HEK293 (cell line): Measurements from ENCODE around the gene KRI1.

Experiments used
- CTCF ChIA-PET: fragments of 350-600 bp; formaldehyde crosslinking; extraction: SDS; loops from one replicate; lab custom pipeline; 2021; ENCODE audit warnings: antibody characterized with exemption; lab: Yijun Ruan, JAX
- POLR2A ChIA-PET: fragments of 300-600 bp; formaldehyde crosslinking; extraction: SDS; loops from one replicate; lab custom pipeline; 2020; ENCODE audit warnings: antibody characterized with exemption, inconsistent platforms; lab: Yijun Ruan, JAX
- H3K27ac ChIP-seq: fragments of 200-500 bp; sonication (Bioruptor generic); 2 replicates; pipeline ENCODE4 v1.5.1; 2014; ENCODE audit warnings: low read depth, low read length, control low read depth, inconsistent platforms; ENCODE audit errors: extremely low read depth
- H3K36me3 ChIP-seq, 2 experiments: fragments of 200-500 bp in 1 of 2; sonication (Bioruptor generic) in 1 of 2; 1 replicate in 1 of 2; 2 replicates in 1 of 2; pipeline ENCODE4 v1.5.1; 2014 to 2017; ENCODE audit warnings: inconsistent platforms in 2 of 2, low read length in 2 of 2; ENCODE audit not compliant: control insufficient read depth in 2 of 2, insufficient read depth in 1 of 2
- H3K4me1 ChIP-seq: fragments of 200-500 bp; sonication (Bioruptor generic); 2 replicates; pipeline ENCODE4 v1.5.1; 2014; ENCODE audit warnings: mild to moderate bottlenecking, low read length, inconsistent platforms; ENCODE audit not compliant: control insufficient read depth, insufficient read depth
- H3K4me3 ChIP-seq: 2 replicates; pipeline ENCODE4 v1.5.1; 2011; ENCODE audit warnings: low read depth, mild to moderate bottlenecking, control low read depth, low read length, moderate library complexity
- H3K9me3 ChIP-seq: fragments of 200-500 bp; sonication (Bioruptor generic); 2 replicates; pipeline ENCODE4 v1.5.1; 2014; ENCODE audit warnings: low read depth, low read length, inconsistent platforms; ENCODE audit not compliant: control insufficient read depth, insufficient read depth
- ELK4 ChIP-seq: IDR thresholded peaks from 2 replicates; pipeline ENCODE4 v1.6.1; 2011; ENCODE audit warnings: mild to moderate bottlenecking, low read depth, low read length, borderline replicate concordance
- INSM2 ChIP-seq: fragments of 450-650 bp; formaldehyde crosslinking; IDR thresholded peaks from 2 replicates; pipeline ENCODE4 v1.5.1; 2016; ENCODE audit warnings: missing biosample characterization, missing genetic modification characterization
- YY1 ChIP-seq: fragments of 450-650 bp; formaldehyde crosslinking; IDR thresholded peaks from 2 replicates; pipeline ENCODE4 v1.5.1; 2018; ENCODE audit warnings: missing biosample characterization, missing genetic modification characterization
- ZNF146 ChIP-seq: fragments of 450-650 bp; formaldehyde crosslinking; IDR thresholded peaks from 2 replicates; pipeline ENCODE4 v1.5.1; 2016; ENCODE audit warnings: missing biosample characterization, missing genetic modification characterization
- ZNF777 ChIP-seq: fragments of 450-650 bp; formaldehyde crosslinking; IDR thresholded peaks from 2 replicates; pipeline ENCODE4 v1.5.1; 2017; ENCODE audit warnings: missing biosample characterization, missing genetic modification characterization, borderline replicate concordance
- ZNF830 ChIP-seq: fragments of 450-650 bp; IDR thresholded peaks from 2 replicates; pipeline ENCODE4 v1.5.0; 2018; ENCODE audit warnings: missing biosample characterization, missing genetic modification characterization, low read depth, mild to moderate bottlenecking, moderate library complexity
- TF ChIP-seq, protein P1 (sequence below): fragments of 450-650 bp; formaldehyde crosslinking; IDR thresholded peaks from 2 replicates; pipeline ENCODE4 v1.5.1; 2016; ENCODE audit warnings: missing biosample characterization, missing genetic modification characterization
- TF ChIP-seq, protein P2 (sequence below): fragments of 450-650 bp; formaldehyde crosslinking; IDR thresholded peaks from 2 replicates; pipeline ENCODE4 v1.5.1; 2017; ENCODE audit warnings: missing biosample characterization, missing genetic modification characterization
- TF ChIP-seq, protein P3 (sequence below): fragments of 450-650 bp; formaldehyde crosslinking; IDR thresholded peaks from 2 replicates; pipeline ENCODE4 v1.5.0; 2017; ENCODE audit warnings: missing biosample characterization, missing genetic modification characterization, borderline replicate concordance
- TF ChIP-seq, protein P4 (sequence below): fragments of 450-650 bp; formaldehyde crosslinking; IDR thresholded peaks from 2 replicates; pipeline ENCODE4 v1.5.1; 2017; ENCODE audit warnings: missing biosample characterization, missing genetic modification characterization

KRI1 gene

DNA sequence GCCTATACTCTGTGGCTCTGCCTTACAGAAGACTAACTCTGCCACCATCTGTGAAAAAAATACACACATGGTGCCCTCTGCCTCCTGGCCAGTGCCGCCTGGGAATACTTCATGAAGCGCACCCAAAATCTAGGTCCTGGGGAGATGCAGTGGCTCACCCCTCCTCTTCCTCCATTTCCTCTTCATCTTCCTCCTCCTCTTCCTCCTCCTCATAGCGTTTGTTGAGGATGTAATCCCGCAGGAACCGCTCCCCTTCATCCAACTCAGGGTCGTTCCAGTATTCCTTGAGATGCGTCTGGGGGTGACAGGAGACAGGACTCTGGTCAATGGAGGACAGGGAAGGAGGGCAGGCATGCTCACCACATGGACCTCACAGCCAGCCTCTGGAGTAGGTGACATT, 5.7 kb downstream of the KRI1 start (continued):
- no peak for TF ChIP-seq ZNF777 (tag by site-specific recombination)

DNA sequence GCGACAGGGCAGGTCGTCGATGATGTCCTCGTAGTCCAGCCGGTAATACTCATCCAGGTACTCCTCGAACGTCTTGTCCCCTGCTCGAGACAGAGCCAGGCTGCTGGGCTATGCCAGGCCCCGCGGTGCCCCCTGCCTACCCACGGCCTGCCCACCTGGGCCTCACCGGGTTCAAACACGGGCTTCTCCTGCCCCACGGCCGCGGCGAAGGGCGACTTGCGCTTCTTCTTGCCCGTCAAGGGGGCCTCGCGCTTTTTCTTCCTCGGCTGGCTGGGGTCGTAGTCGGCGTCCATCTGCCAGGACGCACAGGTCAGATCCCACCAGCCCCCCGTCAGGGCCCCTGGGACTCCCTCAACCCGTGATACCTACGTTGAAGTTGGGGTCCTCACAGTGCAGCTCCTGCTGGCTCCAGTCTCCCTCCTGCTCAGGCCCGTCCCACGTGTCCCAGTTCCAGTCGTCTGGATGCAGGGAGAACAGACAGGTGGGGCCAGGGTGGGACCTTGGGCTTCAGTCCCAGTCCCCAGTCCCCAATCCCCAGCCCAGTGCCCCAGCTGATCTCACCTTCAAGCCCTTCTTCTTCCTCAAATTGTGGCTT, 8.1 kb downstream of the KRI1 start:
- Histone ChIP-seq H3K27ac (no peak overlapping the region), H3K9me3 (no peaks in the 10 kb centered on the region), H3K36me3 (peaks cover 24 to 90% of the 10 kb centered on the region in 2 experiments; a peak in 2 of 3 replicates)
- TF ChIP-seq YY1 (tag by site-specific recombination), result no peak
- TF ChIP-seq ELK4, result no peak
- TF ChIP-seq ZNF146, result no peak
- no peak for TF ChIP-seq ZNF830
- TF ChIP-seq, protein P1, sequence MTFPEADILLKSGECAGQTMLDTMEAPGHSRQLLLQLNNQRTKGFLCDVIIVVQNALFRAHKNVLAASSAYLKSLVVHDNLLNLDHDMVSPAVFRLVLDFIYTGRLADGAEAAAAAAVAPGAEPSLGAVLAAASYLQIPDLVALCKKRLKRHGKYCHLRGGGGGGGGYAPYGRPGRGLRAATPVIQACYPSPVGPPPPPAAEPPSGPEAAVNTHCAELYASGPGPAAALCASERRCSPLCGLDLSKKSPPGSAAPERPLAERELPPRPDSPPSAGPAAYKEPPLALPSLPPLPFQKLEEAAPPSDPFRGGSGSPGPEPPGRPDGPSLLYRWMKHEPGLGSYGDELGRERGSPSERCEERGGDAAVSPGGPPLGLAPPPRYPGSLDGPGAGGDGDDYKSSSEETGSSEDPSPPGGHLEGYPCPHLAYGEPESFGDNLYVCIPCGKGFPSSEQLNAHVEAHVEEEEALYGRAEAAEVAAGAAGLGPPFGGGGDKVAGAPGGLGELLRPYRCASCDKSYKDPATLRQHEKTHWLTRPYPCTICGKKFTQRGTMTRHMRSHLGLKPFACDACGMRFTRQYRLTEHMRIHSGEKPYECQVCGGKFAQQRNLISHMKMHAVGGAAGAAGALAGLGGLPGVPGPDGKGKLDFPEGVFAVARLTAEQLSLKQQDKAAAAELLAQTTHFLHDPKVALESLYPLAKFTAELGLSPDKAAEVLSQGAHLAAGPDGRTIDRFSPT (tag by site-specific recombination), result peak; percentile 40; the same call in 1 of the 2 replicates
- TF ChIP-seq, protein P2, sequence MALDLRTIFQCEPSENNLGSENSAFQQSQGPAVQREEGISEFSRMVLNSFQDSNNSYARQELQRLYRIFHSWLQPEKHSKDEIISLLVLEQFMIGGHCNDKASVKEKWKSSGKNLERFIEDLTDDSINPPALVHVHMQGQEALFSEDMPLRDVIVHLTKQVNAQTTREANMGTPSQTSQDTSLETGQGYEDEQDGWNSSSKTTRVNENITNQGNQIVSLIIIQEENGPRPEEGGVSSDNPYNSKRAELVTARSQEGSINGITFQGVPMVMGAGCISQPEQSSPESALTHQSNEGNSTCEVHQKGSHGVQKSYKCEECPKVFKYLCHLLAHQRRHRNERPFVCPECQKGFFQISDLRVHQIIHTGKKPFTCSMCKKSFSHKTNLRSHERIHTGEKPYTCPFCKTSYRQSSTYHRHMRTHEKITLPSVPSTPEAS (tag by site-specific recombination), result no peak
- TF ChIP-seq, protein P3, sequence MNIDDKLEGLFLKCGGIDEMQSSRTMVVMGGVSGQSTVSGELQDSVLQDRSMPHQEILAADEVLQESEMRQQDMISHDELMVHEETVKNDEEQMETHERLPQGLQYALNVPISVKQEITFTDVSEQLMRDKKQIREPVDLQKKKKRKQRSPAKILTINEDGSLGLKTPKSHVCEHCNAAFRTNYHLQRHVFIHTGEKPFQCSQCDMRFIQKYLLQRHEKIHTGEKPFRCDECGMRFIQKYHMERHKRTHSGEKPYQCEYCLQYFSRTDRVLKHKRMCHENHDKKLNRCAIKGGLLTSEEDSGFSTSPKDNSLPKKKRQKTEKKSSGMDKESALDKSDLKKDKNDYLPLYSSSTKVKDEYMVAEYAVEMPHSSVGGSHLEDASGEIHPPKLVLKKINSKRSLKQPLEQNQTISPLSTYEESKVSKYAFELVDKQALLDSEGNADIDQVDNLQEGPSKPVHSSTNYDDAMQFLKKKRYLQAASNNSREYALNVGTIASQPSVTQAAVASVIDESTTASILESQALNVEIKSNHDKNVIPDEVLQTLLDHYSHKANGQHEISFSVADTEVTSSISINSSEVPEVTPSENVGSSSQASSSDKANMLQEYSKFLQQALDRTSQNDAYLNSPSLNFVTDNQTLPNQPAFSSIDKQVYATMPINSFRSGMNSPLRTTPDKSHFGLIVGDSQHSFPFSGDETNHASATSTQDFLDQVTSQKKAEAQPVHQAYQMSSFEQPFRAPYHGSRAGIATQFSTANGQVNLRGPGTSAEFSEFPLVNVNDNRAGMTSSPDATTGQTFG (tag by site-specific recombination), result no peak
- TF ChIP-seq, all 188 proteins: peak for 1
- POLR2A ChIA-PET, result no interaction called here
- Histone ChIP-seq H3K4me3 (no peak overlapping the region), H3K4me1 (no peaks in the 10 kb centered on the region)
- CTCF ChIA-PET, result interaction anchor here (1.0 kb wide), 1 partner anchor 142 kb away, joined by 5 read pairs; no protein-coding TSS in a partner anchor

DNA sequence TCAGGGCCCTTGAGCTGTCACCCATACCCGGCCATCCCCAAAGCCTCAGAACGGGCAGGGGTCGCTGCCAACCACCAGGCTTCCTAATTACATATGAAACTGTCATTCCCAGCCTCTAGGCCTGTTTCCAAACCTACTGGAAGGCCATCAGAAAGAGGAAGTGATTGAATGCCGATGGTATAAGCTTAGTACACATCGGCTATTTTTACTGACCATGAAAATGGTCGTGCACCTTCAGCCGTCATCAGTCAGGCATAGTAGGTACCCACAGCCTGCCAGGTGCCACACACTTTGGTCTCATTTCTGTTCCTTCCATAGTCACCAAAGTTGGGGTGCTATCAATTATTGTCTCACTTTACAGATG, 10.2 kb downstream of the KRI1 start:
- CTCF ChIA-PET, result interaction anchor here (1.8 kb wide), 1 partner anchor 13 kb away, joined by 4 read pairs; no protein-coding TSS in a partner anchor
- Histone ChIP-seq H3K27ac (no peak overlapping the region), H3K9me3 (no peaks in the 10 kb centered on the region), H3K4me3 (no peak overlapping the region), H3K36me3 (peaks cover 28 to 90% of the 10 kb centered on the region in 2 experiments; a peak in 2 of 3 replicates), H3K4me1 (no peaks in the 10 kb centered on the region)
- TF ChIP-seq, protein P4, sequence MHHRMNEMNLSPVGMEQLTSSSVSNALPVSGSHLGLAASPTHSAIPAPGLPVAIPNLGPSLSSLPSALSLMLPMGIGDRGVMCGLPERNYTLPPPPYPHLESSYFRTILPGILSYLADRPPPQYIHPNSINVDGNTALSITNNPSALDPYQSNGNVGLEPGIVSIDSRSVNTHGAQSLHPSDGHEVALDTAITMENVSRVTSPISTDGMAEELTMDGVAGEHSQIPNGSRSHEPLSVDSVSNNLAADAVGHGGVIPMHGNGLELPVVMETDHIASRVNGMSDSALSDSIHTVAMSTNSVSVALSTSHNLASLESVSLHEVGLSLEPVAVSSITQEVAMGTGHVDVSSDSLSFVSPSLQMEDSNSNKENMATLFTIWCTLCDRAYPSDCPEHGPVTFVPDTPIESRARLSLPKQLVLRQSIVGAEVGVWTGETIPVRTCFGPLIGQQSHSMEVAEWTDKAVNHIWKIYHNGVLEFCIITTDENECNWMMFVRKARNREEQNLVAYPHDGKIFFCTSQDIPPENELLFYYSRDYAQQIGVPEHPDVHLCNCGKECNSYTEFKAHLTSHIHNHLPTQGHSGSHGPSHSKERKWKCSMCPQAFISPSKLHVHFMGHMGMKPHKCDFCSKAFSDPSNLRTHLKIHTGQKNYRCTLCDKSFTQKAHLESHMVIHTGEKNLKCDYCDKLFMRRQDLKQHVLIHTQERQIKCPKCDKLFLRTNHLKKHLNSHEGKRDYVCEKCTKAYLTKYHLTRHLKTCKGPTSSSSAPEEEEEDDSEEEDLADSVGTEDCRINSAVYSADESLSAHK (tag by site-specific recombination), result 0 out of 2 replicates have a peak, but pooled peaks have one; percentile 32
- no peak for TF ChIP-seq INSM2 (tag by site-specific recombination)
- POLR2A ChIA-PET, result interaction anchor here (0.6 to 2.3 kb wide), 3 partner anchors 10 to 14 kb away, joined by 3 to 7 read pairs (median 3); partner anchors contain the start of genes CDKN2D and KRI1
